HepG2 (cell line): ENCODE results near the gene COL18A1. TPM values are rescaled to one million over a fixed set of nuclear protein-coding genes. Genes with fewer than 3 reads are reported as not detected.

Source experiments
- CCAR2 ChIP-seq: fragments of 200-400 bp; formaldehyde crosslinking; optimal IDR thresholded peaks from 2 replicates; pipeline ENCODE3; 2018; ENCODE audit warnings: low read depth, mild to moderate bottlenecking, low read length, moderate library complexity
- CHD4 ChIP-seq: fragments of 200-600 bp; sonication (generic); IDR thresholded peaks from 2 replicates; pipeline ENCODE4 v1.7.0; 2017; ENCODE audit warnings: mild to moderate bottlenecking, low read length, borderline replicate concordance
- DMTF1 ChIP-seq: sonication (generic); formaldehyde crosslinking; IDR thresholded peaks from 2 replicates; pipeline ENCODE4 v1.4.0; 2020; ENCODE audit warnings: mild to moderate bottlenecking, missing genetic modification reagents
- EED ChIP-seq: sonication (generic); formaldehyde crosslinking; IDR thresholded peaks from 2 replicates; pipeline ENCODE4 v1.5.0; 2020; ENCODE audit warnings: mild to moderate bottlenecking, missing genetic modification reagents
- HOXA7 ChIP-seq: sonication (generic); formaldehyde crosslinking; IDR thresholded peaks from 2 replicates; pipeline ENCODE4 v1.8.1; 2022; ENCODE audit warnings: mild to moderate bottlenecking, missing genetic modification reagents, moderate library complexity
- KDM6A ChIP-seq: IDR thresholded peaks from 2 replicates; pipeline ENCODE4 v1.6.1; 2016; ENCODE audit warnings: low read depth
- MYC ChIP-seq: sonication (generic); formaldehyde crosslinking; IDR thresholded peaks from 2 replicates; pipeline ENCODE4 v1.9.0; 2021; ENCODE audit warnings: missing genetic modification reagents, borderline replicate concordance
- NCOA1 ChIP-seq: sonication (generic); formaldehyde crosslinking; IDR thresholded peaks from 2 replicates; pipeline ENCODE4 v1.9.0; 2021; ENCODE audit warnings: missing genetic modification reagents
- NCOA5 ChIP-seq: sonication (generic); formaldehyde crosslinking; IDR thresholded peaks from 2 replicates; pipeline ENCODE4 v1.4.0; 2020; ENCODE audit warnings: missing genetic modification reagents
- NPAS2 ChIP-seq: sonication (generic); formaldehyde crosslinking; IDR thresholded peaks from 2 replicates; pipeline ENCODE4 v1.8.0; 2022; ENCODE audit warnings: mild to moderate bottlenecking, missing genetic modification reagents, borderline replicate concordance
- PBX3 ChIP-seq: sonication (generic); formaldehyde crosslinking; IDR thresholded peaks from 2 replicates; pipeline ENCODE4 v1.8.1; 2023; ENCODE audit warnings: missing genetic modification reagents, inconsistent platforms, borderline replicate concordance
- TCF7 ChIP-seq: sonication (generic); IDR thresholded peaks from 2 replicates; pipeline ENCODE4 v1.6.1; 2016; ENCODE audit warnings: antibody characterized with exemption, low read depth
- TERF1 ChIP-seq: sonication (generic); formaldehyde crosslinking; IDR thresholded peaks from 2 replicates; pipeline ENCODE4 v1.8.0; 2022; ENCODE audit warnings: mild to moderate bottlenecking, missing genetic modification reagents, moderate library complexity
- TFAP4 ChIP-seq: sonication (generic); IDR thresholded peaks from 2 replicates; pipeline ENCODE4 v1.6.1; 2016; ENCODE audit warnings: low read depth, borderline replicate concordance
- ZBTB34 ChIP-seq: sonication (generic); formaldehyde crosslinking; IDR thresholded peaks from 2 replicates; pipeline ENCODE4 v1.8.0; 2022; ENCODE audit warnings: mild to moderate bottlenecking, missing genetic modification reagents
- ZBTB38 ChIP-seq: sonication (generic); formaldehyde crosslinking; IDR thresholded peaks from 2 replicates; pipeline ENCODE4 v1.5.1; 2020; ENCODE audit warnings: mild to moderate bottlenecking, missing genetic modification reagents
- ZFY ChIP-seq: sonication (generic); formaldehyde crosslinking; IDR thresholded peaks from 2 replicates; pipeline ENCODE4 v1.4.0; 2020; ENCODE audit warnings: missing genetic modification reagents
- ZMYM2 ChIP-seq: sonication (generic); formaldehyde crosslinking; IDR thresholded peaks from 2 replicates; pipeline ENCODE4 v1.8.0; 2022; ENCODE audit warnings: mild to moderate bottlenecking, missing genetic modification reagents
- ZNF180 ChIP-seq: sonication (generic); formaldehyde crosslinking; IDR thresholded peaks from 2 replicates; pipeline ENCODE4 v1.4.0; 2020; ENCODE audit warnings: low read depth, missing genetic modification reagents, borderline replicate concordance
- ZNF224 ChIP-seq: sonication (generic); formaldehyde crosslinking; IDR thresholded peaks from 2 replicates; pipeline ENCODE4 v1.5.0; 2020; ENCODE audit warnings: mild to moderate bottlenecking, missing genetic modification reagents
- polyA plus RNA-seq, 8 experiments: library from polyadenylated mRNA; depleted of rRNA in 3 of 8; stranded (reverse) in 7 of 8; unstranded in 1 of 8; fragments of >200 nt; fragmentation: Illumina TruSeq in 4 of 8; extraction: Trizol in 4 of 8; gene quantifications; 2 replicates each; pipeline versions ENCODE4 v1.2.1 to v1.2.3, GENCODE V29; 2011 to 2016; ENCODE audit warnings: low read depth in 4 of 8, missing spikeins in 1 of 8, mixed read lengths in 1 of 8; ENCODE audit not compliant: insufficient read depth in 1 of 8
- total RNA-seq, 5 experiments: library from RNA; depleted of rRNA; stranded (reverse); fragments of >200 nt; fragmentation: Illumina TruSeq; extraction: Trizol; gene quantifications; 2 replicates each; pipeline ENCODE4 v1.2.3, GENCODE V29; 2016; ENCODE audit warnings: low read depth in 1 of 5

The COL18A1 gene
- total and polyA plus RNA-seq, 2 of the 13 experiments (the other 11 are each of a cell fraction or from before 2014, with no cell fraction given): 79.0 to 102 TPM

- TF ChIP-seq ZMYM2 (CRISPR knock-in tag) (peak; percentile 59; the same call in 1 of the 2 replicates), CHD4 (no peak), ZNF180 (CRISPR knock-in tag) (no peak), ZNF224 (CRISPR knock-in tag) (no peak), PBX3 (CRISPR knock-in tag) (no peak), TERF1 (CRISPR knock-in tag) (0 out of 2 replicates have a peak, but pooled peaks have one; percentile 28), ZFY (CRISPR knock-in tag) (peak; percentile 18; the same call in 1 of the 2 replicates), ZBTB38 (CRISPR knock-in tag) (peak; percentile 99), HOXA7 (CRISPR knock-in tag) (no peak), NPAS2 (no peak), DMTF1 (CRISPR knock-in tag) (no peak), CCAR2 (no peak), ZBTB34 (CRISPR knock-in tag) (no peak), EED (no peak), NCOA1 (CRISPR knock-in tag) (peak; percentile 53; the same call in 1 of the 2 replicates), NCOA5 (CRISPR knock-in tag) (no peak), TCF7 (no peak), KDM6A (CRISPR knock-in tag) (peak; percentile 86), TFAP4 (peak; percentile 84), MYC (peak; percentile 57; the same call in 1 of the 2 replicates)
Measured at GRCh38 chr21:45472445-45473365, 67.7 kb downstream of the COL18A1 start (continued).
